Ectodermal cell (in vitro differentiated cells): ENCODE data around the gene NKX2-1.

Experiments used
- H3K27ac ChIP-seq: 2 replicates; pipeline ENCODE4 v1.7.0; 2013; ENCODE audit warnings: mild to moderate bottlenecking, low read depth, low read length; ENCODE audit not compliant: insufficient read depth, poor library complexity, severe bottlenecking
- H3K27me3 ChIP-seq: 2 replicates; pipeline ENCODE4 v1.7.0; 2013; ENCODE audit warnings: mild to moderate bottlenecking, low read length; ENCODE audit not compliant: insufficient read depth, control insufficient read depth, poor library complexity, severe bottlenecking
- H3K36me3 ChIP-seq: one replicate; pipeline ENCODE4 v1.7.0; 2013; ENCODE audit warnings: low read length; ENCODE audit not compliant: control insufficient read depth, insufficient read depth
- H3K4me1 ChIP-seq: one replicate; pipeline ENCODE4 v1.7.0; 2013; ENCODE audit warnings: low read length; ENCODE audit not compliant: control insufficient read depth, insufficient read depth
- H3K4me3 ChIP-seq: 2 replicates; pipeline ENCODE4 v1.7.0; 2013; ENCODE audit warnings: low read depth, low read length, control low read depth; ENCODE audit not compliant: insufficient read depth
- H3K9me3 ChIP-seq: 2 replicates; pipeline ENCODE4 v1.7.0; 2013; ENCODE audit warnings: mild to moderate bottlenecking, low read length, moderate library complexity; ENCODE audit not compliant: control insufficient read depth
- WGBS, 2 experiments: methylation state at CpG; one replicate each; pipeline ENCODE4 v1.1.7; 2013; ENCODE audit warnings: missing lambda C conversion rate in 2 of 2; 5-methylcytosine and 5-hydroxymethylcytosine counted together

The NKX2-1 gene

DNA sequence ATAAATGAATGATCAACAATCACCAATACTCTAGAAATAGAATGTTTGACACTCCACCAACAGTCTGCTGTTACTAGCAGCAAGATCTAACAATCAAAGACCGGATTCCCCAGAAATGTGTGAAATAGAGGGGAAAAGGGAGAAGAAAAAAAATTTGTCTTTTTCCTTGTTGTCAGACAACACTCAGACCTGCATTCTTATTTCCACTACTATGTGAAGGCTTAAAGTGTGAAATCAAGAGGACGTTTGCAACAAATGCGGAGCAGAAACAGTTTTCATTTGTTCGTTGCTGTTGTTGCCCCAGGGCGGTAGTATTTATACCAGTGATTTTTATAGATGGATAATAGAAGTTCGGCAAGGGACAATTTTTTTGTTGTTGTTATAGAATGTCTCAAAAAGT lies 9.2 kb downstream of the NKX2-1 start:
- H3K27ac ChIP-seq, result no peak overlapping the region
- H3K27me3 ChIP-seq, result peaks cover 100% of the 10 kb centered on the region
- no peaks in the 10 kb centered on the region for H3K36me3 ChIP-seq
- H3K9me3 ChIP-seq, result no peaks in the 10 kb centered on the region
- H3K4me3 ChIP-seq, result no peak overlapping the region
- WGBS, 2 experiments, result 18 to 25% methylated on average over 5 to 6 of the region's 6 CpGs
- peaks cover 13% of the 10 kb centered on the region for H3K4me1 ChIP-seq

- H3K27me3 ChIP-seq, result peaks cover 100% of the 10 kb centered on the region
- WGBS, 2 experiments, result 5% methylated on average over 20 of the region's 20 CpGs
- H3K4me3 ChIP-seq, result no peak overlapping the region
- no peak overlapping the region for H3K27ac ChIP-seq
- H3K9me3 ChIP-seq, result no peaks in the 10 kb centered on the region
- H3K4me1 ChIP-seq, result peaks cover 19% of the 10 kb centered on the region
- no peaks in the 10 kb centered on the region for H3K36me3 ChIP-seq
Measured at GRCh38 chr14:36510078-36510799, 9.8 kb downstream of the NKX2-1 start.

DNA sequence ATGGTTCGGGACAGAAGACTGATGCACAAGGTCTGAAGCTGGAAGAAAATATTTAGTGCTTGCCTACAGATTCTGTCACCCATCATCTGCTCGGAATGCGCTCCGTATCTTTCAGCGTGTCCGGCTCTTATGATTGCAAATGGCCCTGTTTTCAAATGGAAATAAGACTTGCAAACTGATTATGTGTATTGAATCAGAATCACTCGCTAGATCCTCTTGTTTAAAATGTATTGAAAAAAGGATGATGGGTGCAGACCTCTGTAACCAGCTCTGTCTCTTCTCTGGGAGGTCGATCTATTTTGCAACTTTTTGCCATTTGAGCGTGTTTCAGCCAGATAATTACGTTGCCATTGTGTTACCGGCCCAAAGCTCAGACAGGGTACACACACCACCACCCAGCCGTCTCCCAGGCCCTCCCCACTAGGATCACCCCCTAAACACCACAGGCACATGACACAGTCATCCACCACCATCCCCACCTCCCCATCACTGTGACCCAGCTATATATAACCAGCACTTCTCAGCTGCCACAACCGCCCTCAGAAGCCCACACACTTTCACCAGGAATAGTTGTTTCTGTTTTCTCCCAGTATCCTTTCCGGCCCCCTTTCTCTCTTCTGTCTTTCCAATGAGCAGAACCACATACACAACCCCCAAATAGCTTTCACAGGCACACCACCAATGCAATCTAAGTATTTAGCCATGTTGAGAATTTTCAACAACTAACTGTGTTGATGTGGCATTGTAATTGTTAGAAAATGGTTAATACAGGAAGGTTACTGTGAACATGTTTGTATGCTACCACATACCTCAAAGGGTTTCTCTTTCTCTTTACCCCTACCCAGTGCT lies 10.7 kb downstream of the NKX2-1 start:
- 4 to 5% methylated on average over 14 of the region's 14 CpGs for WGBS, 2 experiments
- Histone ChIP-seq H3K4me1 (peaks cover 27% of the 10 kb centered on the region), H3K27ac (no peak overlapping the region), H3K36me3 (no peaks in the 10 kb centered on the region), H3K9me3 (no peaks in the 10 kb centered on the region), H3K4me3 (no peak overlapping the region), H3K27me3 (peaks cover 100% of the 10 kb centered on the region)

DNA sequence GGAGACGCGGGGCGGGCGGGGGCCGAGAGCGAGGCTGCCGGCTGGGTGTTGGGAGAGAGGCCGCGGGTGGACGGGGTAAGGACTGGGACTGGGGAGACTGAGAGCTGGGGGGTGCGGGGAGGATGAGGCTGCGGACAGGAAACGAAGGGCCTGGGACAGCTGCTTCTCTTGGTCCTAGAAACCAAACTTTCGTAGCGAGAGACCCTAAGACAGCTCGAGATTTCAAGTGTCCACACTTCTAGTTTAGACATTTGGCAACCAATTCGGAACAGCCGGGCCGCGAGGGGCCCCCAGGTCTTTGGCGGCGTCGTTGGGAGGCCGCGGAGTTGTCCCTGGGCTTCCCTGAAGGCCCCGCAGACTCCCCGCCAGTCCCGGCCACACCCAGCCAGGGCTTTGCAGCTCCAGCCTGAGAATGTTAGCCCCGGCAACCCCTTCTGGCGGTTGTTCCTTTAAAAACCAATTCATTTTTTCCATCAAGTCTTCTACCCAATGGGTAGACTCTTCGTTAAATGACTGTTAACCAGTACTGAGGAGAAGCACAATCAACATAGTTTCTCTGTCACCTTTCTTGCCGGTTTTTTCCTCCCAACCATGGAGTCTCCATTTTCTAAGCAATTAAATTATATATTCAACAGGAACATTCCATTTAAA lies 11.5 kb downstream of the NKX2-1 start:
- Histone ChIP-seq H3K27me3 (peaks cover 100% of the 10 kb centered on the region), H3K4me3 (no peak overlapping the region)

DNA sequence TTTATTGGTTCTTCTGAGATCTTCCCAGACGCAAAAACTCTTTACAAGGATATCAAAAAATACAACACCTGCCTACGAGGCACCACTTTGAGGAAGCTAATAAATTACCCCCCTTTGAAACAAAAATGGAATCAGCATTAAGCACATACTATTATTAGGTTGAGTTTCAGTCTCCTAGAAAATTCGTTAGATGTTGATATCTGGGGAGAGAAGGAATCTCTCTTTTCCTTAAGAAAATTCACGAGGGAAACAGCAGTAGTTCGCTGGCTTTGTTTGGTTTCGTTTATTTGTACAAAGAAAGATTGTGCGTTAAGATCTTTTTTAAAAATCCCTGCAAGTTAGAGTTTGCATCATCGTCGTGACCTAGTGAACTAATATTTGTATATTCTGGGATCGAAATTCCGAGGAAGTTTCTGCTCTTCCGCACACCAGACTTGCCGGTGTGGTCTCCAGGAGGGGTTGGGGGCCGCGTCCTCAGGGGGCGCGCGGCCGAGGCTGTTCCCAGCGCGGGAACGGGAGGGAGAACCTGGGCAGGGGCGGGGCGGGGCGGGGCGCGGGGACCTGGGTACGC lies 12.1 kb downstream of the NKX2-1 start:
- Histone ChIP-seq H3K36me3 (no peaks in the 10 kb centered on the region), H3K4me3 (no peak overlapping the region), H3K9me3 (no peaks in the 10 kb centered on the region), H3K27ac (no peak overlapping the region), H3K4me1 (peaks cover 20% of the 10 kb centered on the region), H3K27me3 (peaks cover 100% of the 10 kb centered on the region)
- 3 to 4% methylated on average over 27 to 28 of the region's 28 CpGs for WGBS, 2 experiments

More for the DNA sequence above, 11.5 kb downstream of the NKX2-1 start:
- Histone ChIP-seq H3K27ac (no peak overlapping the region), H3K4me1 (peaks cover 26% of the 10 kb centered on the region), H3K36me3 (no peaks in the 10 kb centered on the region), H3K9me3 (no peaks in the 10 kb centered on the region)
- 1% methylated on average over 32 of the region's 32 CpGs for WGBS, 2 experiments

GRCh38 chr14:36506732-36507614 lies 13.1 kb downstream of the NKX2-1 start:
- Histone ChIP-seq H3K4me3 (no peak overlapping the region), H3K27me3 (peaks cover 100% of the 10 kb centered on the region), H3K36me3 (no peaks in the 10 kb centered on the region), H3K9me3 (no peaks in the 10 kb centered on the region), H3K27ac (no peak overlapping the region), H3K4me1 (peaks cover 19% of the 10 kb centered on the region)
- 16 to 17% methylated on average over 10 of the region's 10 CpGs for WGBS, 2 experiments

- H3K36me3 ChIP-seq, result no peaks in the 10 kb centered on the region
- 3% methylated on average over 35 of the region's 35 CpGs for WGBS, 2 experiments
- H3K9me3 ChIP-seq, result no peaks in the 10 kb centered on the region
- H3K4me3 ChIP-seq, result no peak overlapping the region
- peaks cover 19% of the 10 kb centered on the region for H3K4me1 ChIP-seq
- H3K27me3 ChIP-seq, result peaks cover 100% of the 10 kb centered on the region
- no peak overlapping the region for H3K27ac ChIP-seq
Measured at GRCh38 chr14:36505892-36506731, 13.9 kb downstream of the NKX2-1 start.

DNA sequence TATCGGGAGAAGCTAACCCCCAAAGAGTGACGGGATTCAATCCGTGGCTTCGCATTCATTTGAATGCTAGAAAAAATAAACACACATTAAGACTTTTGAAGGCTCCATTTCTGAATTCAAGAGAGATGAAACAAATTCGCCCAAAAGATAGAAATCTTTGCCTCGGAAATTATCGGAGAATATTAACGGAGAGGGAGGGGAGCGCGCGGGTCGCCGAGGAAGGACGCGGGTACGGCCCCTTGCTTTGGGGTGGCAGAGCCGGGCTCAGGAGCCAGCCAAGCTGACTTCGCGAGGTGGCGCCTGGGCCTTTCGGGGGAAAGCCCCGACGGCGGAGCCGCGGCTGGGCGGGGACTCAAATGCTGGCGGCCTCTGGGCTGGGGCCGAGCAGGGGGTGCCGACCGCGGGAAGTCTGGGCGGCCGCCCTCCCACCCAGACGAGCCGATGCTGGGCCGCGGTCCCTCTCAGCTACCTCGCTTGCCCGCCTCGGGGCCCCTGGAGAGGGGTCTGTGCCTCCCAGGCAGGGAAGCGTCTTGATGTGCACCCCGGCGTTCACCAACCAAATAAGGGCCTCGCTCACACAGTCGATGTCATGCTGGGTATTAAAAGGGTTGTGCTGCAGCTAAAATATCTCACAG lies 14.7 kb downstream of the NKX2-1 start:
- Histone ChIP-seq H3K4me1 (peaks cover 19% of the 10 kb centered on the region), H3K27ac (no peak overlapping the region), H3K4me3 (no peak overlapping the region), H3K27me3 (peaks cover 100% of the 10 kb centered on the region), H3K9me3 (no peaks in the 10 kb centered on the region), H3K36me3 (no peaks in the 10 kb centered on the region)
- 1% methylated on average over 46 of the region's 46 CpGs for WGBS, 2 experiments
